MM.1S (cell line): ENCODE results near the gene BEX3.

Source experiments
- DNase-seq: peaks from one replicate; pipeline ENCODE4 v3.0.0-alpha.2; 2015
- H2AFZ ChIP-seq: fragments of 300-600 bp; sonication (generic); 2 replicates; pipeline ENCODE4 v1.6.0; 2016; ENCODE audit warnings: antibody characterized with exemption, low read length
- H3F3A ChIP-seq: fragments of 300-600 bp; sonication (generic); 2 replicates; pipeline ENCODE4 v1.6.1; 2016; ENCODE audit warnings: mild to moderate bottlenecking, antibody characterized with exemption, low read length, moderate library complexity, mixed read lengths; ENCODE audit not compliant: insufficient read depth
- H3K27ac ChIP-seq: fragments of 300-600 bp; sonication (generic); 2 replicates; pipeline ENCODE4 v1.5.1; 2016; ENCODE audit warnings: mild to moderate bottlenecking, low read length
- H3K27me3 ChIP-seq: fragments of 300-600 bp; sonication (generic); replicated peaks from 2 replicates; pipeline ENCODE4 v1.6.0; 2016; ENCODE audit warnings: low read length; ENCODE audit not compliant: insufficient read depth
- H3K36me3 ChIP-seq: fragments of 300-600 bp; sonication (generic); replicated peaks from 2 replicates; pipeline ENCODE4 v1.6.1; 2016; ENCODE audit warnings: mild to moderate bottlenecking, low read length, mixed read lengths; ENCODE audit not compliant: insufficient read depth
- H3K4me1 ChIP-seq: fragments of 300-600 bp; sonication (generic); 2 replicates; pipeline ENCODE4 v1.6.1; 2016; ENCODE audit warnings: low read length, mixed read lengths
- H3K4me2 ChIP-seq: fragments of 300-600 bp; sonication (generic); 2 replicates; pipeline ENCODE4 v1.6.0; 2016; ENCODE audit warnings: low read depth, low read length
- H3K4me3 ChIP-seq: fragments of 300-600 bp; sonication (generic); 2 replicates; pipeline ENCODE4 v1.5.1; 2016; ENCODE audit warnings: low read length, mixed read lengths
- H3K79me2 ChIP-seq: fragments of 300-600 bp; sonication (generic); 2 replicates; pipeline ENCODE4 v1.6.1; 2016; ENCODE audit warnings: mixed run types, low read length, mixed read lengths
- H3K9ac ChIP-seq: fragments of 300-600 bp; sonication (generic); 2 replicates; pipeline ENCODE4 v1.6.1; 2016; ENCODE audit warnings: low read length, mixed read lengths
- H3K9me2 ChIP-seq: fragments of 300-600 bp; sonication (generic); replicated peaks from 2 replicates; pipeline ENCODE4 v1.6.1; 2016; ENCODE audit warnings: mild to moderate bottlenecking, low read length, mixed read lengths; ENCODE audit not compliant: insufficient read depth
- H3K9me3 ChIP-seq: fragments of 300-600 bp; sonication (generic); replicated peaks from 2 replicates; pipeline ENCODE4 v1.6.1; 2016; ENCODE audit warnings: mild to moderate bottlenecking, low read length, mixed read lengths; ENCODE audit not compliant: insufficient read depth
- H4K20me1 ChIP-seq: fragments of 300-600 bp; sonication (generic); 2 replicates; pipeline ENCODE4 v1.6.1; 2016; ENCODE audit warnings: mild to moderate bottlenecking, low read length, moderate library complexity, mixed read lengths; ENCODE audit not compliant: insufficient read depth
- EZH2 ChIP-seq: fragments of 300-600 bp; sonication (generic); optimal IDR thresholded peaks from 2 replicates; pipeline ENCODE3; 2017; ENCODE audit warnings: low read depth, mild to moderate bottlenecking, antibody characterized with exemption, low read length, mixed read lengths
- EZH2phosphoT487 ChIP-seq: fragments of 300-600 bp; sonication (generic); IDR thresholded peaks from 2 replicates; pipeline ENCODE4 v1.6.1; 2018; ENCODE audit warnings: antibody characterized with exemption, low read length
- TF ChIP-seq, protein P1 (sequence below): fragments of 300-600 bp; sonication (generic); IDR thresholded peaks from 2 replicates; pipeline ENCODE4 v1.5.1; 2016; ENCODE audit warnings: antibody characterized with exemption, low read length, mixed read lengths

Gene BEX3

GRCh38 chrX:103414561-103414960 is 38.2 kb downstream of the BEX3 start:
- H3K79me2 ChIP-seq: no peaks in the 10 kb centered on the region
- no peak overlapping the region for H3K9ac ChIP-seq
- H4K20me1 ChIP-seq: no peaks in the 10 kb centered on the region
- no peak overlapping the region for H3K4me3 ChIP-seq
- no peaks in the 10 kb centered on the region for H3K27me3 ChIP-seq
- H3K9me3 ChIP-seq: no peaks in the 10 kb centered on the region
- H3F3A ChIP-seq: no peaks in the 10 kb centered on the region
- H3K27ac ChIP-seq: no peak overlapping the region
- no peaks in the 10 kb centered on the region for H3K9me2 ChIP-seq
- no peaks in the 10 kb centered on the region for H3K36me3 ChIP-seq
- no peaks in the 10 kb centered on the region for H3K4me1 ChIP-seq
- TF ChIP-seq EZH2 (no peak), EZH2phosphoT487 (no peak)
- TF ChIP-seq, protein P1, sequence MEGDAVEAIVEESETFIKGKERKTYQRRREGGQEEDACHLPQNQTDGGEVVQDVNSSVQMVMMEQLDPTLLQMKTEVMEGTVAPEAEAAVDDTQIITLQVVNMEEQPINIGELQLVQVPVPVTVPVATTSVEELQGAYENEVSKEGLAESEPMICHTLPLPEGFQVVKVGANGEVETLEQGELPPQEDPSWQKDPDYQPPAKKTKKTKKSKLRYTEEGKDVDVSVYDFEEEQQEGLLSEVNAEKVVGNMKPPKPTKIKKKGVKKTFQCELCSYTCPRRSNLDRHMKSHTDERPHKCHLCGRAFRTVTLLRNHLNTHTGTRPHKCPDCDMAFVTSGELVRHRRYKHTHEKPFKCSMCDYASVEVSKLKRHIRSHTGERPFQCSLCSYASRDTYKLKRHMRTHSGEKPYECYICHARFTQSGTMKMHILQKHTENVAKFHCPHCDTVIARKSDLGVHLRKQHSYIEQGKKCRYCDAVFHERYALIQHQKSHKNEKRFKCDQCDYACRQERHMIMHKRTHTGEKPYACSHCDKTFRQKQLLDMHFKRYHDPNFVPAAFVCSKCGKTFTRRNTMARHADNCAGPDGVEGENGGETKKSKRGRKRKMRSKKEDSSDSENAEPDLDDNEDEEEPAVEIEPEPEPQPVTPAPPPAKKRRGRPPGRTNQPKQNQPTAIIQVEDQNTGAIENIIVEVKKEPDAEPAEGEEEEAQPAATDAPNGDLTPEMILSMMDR: no peak
- no peak for DNase-seq
- H3K4me2 ChIP-seq: no peak overlapping the region
- no peak overlapping the region for H2AFZ ChIP-seq

DNA sequence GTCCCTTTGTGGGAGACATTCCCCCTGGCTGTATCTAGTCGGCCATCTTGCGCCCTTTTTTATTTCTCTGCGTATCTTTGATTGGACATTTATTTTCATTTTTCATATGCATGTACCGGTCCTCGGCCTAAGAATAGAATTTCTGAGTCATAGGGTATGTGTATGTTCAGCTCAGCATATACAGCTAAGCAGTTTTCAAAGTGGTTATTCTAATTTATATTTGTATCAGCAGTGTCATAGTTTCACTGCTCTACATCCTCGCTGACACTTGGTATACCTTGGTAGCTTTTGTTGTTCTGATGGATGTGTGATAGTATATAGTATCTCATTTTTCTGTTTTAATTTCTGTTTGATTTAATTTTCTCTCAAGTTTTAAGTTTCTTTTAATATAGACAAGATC is 38.7 kb downstream of the BEX3 start:
- no peak overlapping the region for H3K9ac ChIP-seq
- H3K4me2 ChIP-seq: no peak overlapping the region
- H3K9me3 ChIP-seq: no peaks in the 10 kb centered on the region
- no peak overlapping the region for H2AFZ ChIP-seq
- DNase-seq: no peak
- H3K4me3 ChIP-seq: no peak overlapping the region
- H3K79me2 ChIP-seq: no peaks in the 10 kb centered on the region
- H3F3A ChIP-seq: no peaks in the 10 kb centered on the region
- H4K20me1 ChIP-seq: no peaks in the 10 kb centered on the region
- no peak overlapping the region for H3K27ac ChIP-seq
- no peaks in the 10 kb centered on the region for H3K36me3 ChIP-seq
- H3K4me1 ChIP-seq: no peaks in the 10 kb centered on the region
- TF ChIP-seq EZH2 (no peak), EZH2phosphoT487 (no peak)
- TF ChIP-seq, protein P1: no peak
- H3K9me2 ChIP-seq: no peaks in the 10 kb centered on the region
- no peaks in the 10 kb centered on the region for H3K27me3 ChIP-seq

DNA sequence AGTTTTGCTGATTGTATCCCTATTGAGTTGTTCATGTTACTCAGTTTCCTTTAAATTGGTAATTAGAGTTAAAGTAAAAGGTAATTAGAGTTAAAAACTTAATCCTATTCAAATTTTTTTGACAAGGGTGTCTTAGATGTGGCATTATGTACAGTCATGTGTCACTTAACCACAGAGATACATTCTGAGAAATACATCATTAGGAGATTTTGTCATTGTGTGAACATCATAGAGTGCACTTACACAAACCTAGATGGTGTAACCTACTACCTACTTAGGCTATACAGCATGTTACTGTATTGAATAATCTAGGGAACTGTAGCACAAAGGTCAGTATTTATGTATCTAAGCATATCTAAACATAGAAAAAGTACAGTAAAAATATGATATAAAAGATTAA is 39.2 kb downstream of the BEX3 start:
- no peaks in the 10 kb centered on the region for H3K9me3 ChIP-seq
- no peaks in the 10 kb centered on the region for H4K20me1 ChIP-seq
- H3K27me3 ChIP-seq: no peaks in the 10 kb centered on the region
- H3K4me3 ChIP-seq: no peak overlapping the region
- H3K36me3 ChIP-seq: no peaks in the 10 kb centered on the region
- TF ChIP-seq EZH2phosphoT487 (no peak), EZH2 (no peak)
- TF ChIP-seq, protein P1: no peak
- no peak overlapping the region for H3K4me2 ChIP-seq
- H3K27ac ChIP-seq: no peak overlapping the region
- H3K9ac ChIP-seq: no peak overlapping the region
- no peaks in the 10 kb centered on the region for H3K9me2 ChIP-seq
- no peak for DNase-seq
- H3F3A ChIP-seq: no peaks in the 10 kb centered on the region
- H3K79me2 ChIP-seq: no peaks in the 10 kb centered on the region
- H2AFZ ChIP-seq: no peak overlapping the region
- no peaks in the 10 kb centered on the region for H3K4me1 ChIP-seq
